CD14-positive monocyte (primary cell): ENCODE data around the gene MLLT3. TPM values are rescaled to one million over a fixed set of nuclear protein-coding genes. Genes with fewer than 3 reads are reported as not detected.

Experiments used
- DNase-seq, 3 donors: peaks; one replicate each; pipeline ENCODE4 v3.0.0-alpha.2; 2011 to 2022
- H2AFZ ChIP-seq: 2 replicates; pipeline ENCODE4 v1.6.0; 2012; ENCODE audit warnings: mild to moderate bottlenecking, low read depth, low read length, inconsistent platforms; ENCODE audit not compliant: insufficient read depth, poor library complexity, severe bottlenecking
- H3K27ac ChIP-seq, 2 donors: 1 replicate in 1 of 2; 2 replicates in 1 of 2; pipeline ENCODE4 v1.5.1; 2012 to 2013; ENCODE audit warnings: low read length in 2 of 2, control low read depth in 1 of 2, inconsistent platforms in 1 of 2, low read depth in 1 of 2, mild to moderate bottlenecking in 1 of 2
- H3K27me3 ChIP-seq, 2 donors: one replicate each; pipeline versions ENCODE4 v1.6.0 to v1.6.1; 2011 to 2013; ENCODE audit warnings: low read length in 2 of 2; ENCODE audit not compliant: control insufficient read depth in 2 of 2, insufficient read depth in 2 of 2
- H3K36me3 ChIP-seq, 2 donors: replicated peaks in 1 of 2; 1 replicate in 1 of 2; 2 replicates in 1 of 2; pipeline versions ENCODE4 v1.5.1 to v1.6.1; 2012 to 2013; ENCODE audit warnings: low read length in 2 of 2, control low read depth in 1 of 2, inconsistent platforms in 1 of 2, mild to moderate bottlenecking in 1 of 2; ENCODE audit not compliant: insufficient read depth in 2 of 2, control insufficient read depth in 1 of 2
- H3K4me1 ChIP-seq, 2 donors: 1 replicate in 1 of 2; 2 replicates in 1 of 2; pipeline versions ENCODE4 v1.5.1 to v1.6.1; 2012 to 2013; ENCODE audit warnings: low read length in 2 of 2, control low read depth in 1 of 2, inconsistent platforms in 1 of 2, mild to moderate bottlenecking in 1 of 2, moderate library complexity in 1 of 2; ENCODE audit not compliant: insufficient read depth in 2 of 2, control insufficient read depth in 1 of 2
- H3K4me2 ChIP-seq: replicated peaks from 2 replicates; pipeline ENCODE3; 2012; ENCODE audit warnings: low read length, moderate library complexity, mild to moderate bottlenecking; ENCODE audit not compliant: poor library complexity, severe bottlenecking; ENCODE audit errors: extremely low read depth
- H3K4me3 ChIP-seq, 3 experiments: fragments of 200-600 bp in 1 of 3; sonication (generic) in 1 of 3; replicated peaks in 1 of 3; 1 replicate in 2 of 3; 2 replicates in 1 of 3; pipeline ENCODE4 v1.5.1; 2011 to 2013; ENCODE audit warnings: low read length in 3 of 3, mild to moderate bottlenecking in 3 of 3, control low read depth in 2 of 3, low read depth in 2 of 3, inconsistent platforms in 1 of 3, moderate library complexity in 1 of 3
- H3K79me2 ChIP-seq: 2 replicates; pipeline ENCODE4 v1.6.0; 2012; ENCODE audit warnings: mild to moderate bottlenecking, control low read depth, inconsistent platforms, low read length, moderate library complexity; ENCODE audit not compliant: insufficient read depth
- H3K9ac ChIP-seq: 2 replicates; pipeline ENCODE4 v1.6.0; 2017; ENCODE audit warnings: low read length, mild to moderate bottlenecking; ENCODE audit not compliant: insufficient read depth, poor library complexity, severe bottlenecking
- H3K9me3 ChIP-seq, 2 donors: replicated peaks in 1 of 2; 1 replicate in 1 of 2; 2 replicates in 1 of 2; pipeline versions ENCODE4 v1.5.1 to v1.6.1; 2012 to 2013; ENCODE audit warnings: low read length in 2 of 2, control low read depth in 1 of 2; ENCODE audit not compliant: control insufficient read depth in 1 of 2, insufficient read depth in 1 of 2
- H4K20me1 ChIP-seq: 2 replicates; pipeline ENCODE4 v1.6.0; 2012; ENCODE audit warnings: mild to moderate bottlenecking, low read length, control low read depth, moderate library complexity; ENCODE audit not compliant: insufficient read depth
- H3K27ac Mint-ChIP-seq, 7 donors: one replicate each; pipeline ENCODE4 v1.8.0; 2020; ENCODE audit warnings: mild to moderate bottlenecking in 7 of 7, mixed read lengths in 7 of 7, moderate library complexity in 6 of 7, inconsistent platforms in 2 of 7
- H3K27me3 Mint-ChIP-seq, 3 donors: one replicate each; pipeline ENCODE4 v1.8.0; 2021 to 2022; ENCODE audit warnings: low read depth in 3 of 3, mild to moderate bottlenecking in 3 of 3, mixed read lengths in 3 of 3, moderate library complexity in 3 of 3, inconsistent platforms in 1 of 3
- H3K36me3 Mint-ChIP-seq, 2 donors: one replicate each; pipeline ENCODE4 v1.8.0; 2020; ENCODE audit warnings: mixed read lengths in 2 of 2, inconsistent platforms in 1 of 2, mild to moderate bottlenecking in 1 of 2
- H3K4me1 Mint-ChIP-seq: one replicate; pipeline ENCODE4 v1.8.0; 2020; ENCODE audit warnings: mild to moderate bottlenecking, mixed read lengths
- H3K4me3 Mint-ChIP-seq, 2 donors: one replicate each; pipeline ENCODE4 v1.8.0; 2020; ENCODE audit warnings: mild to moderate bottlenecking in 2 of 2, mixed read lengths in 2 of 2, moderate library complexity in 1 of 2
- H3K9me3 Mint-ChIP-seq, 7 donors: one replicate each; pipeline ENCODE4 v1.8.0; 2020 to 2022; ENCODE audit warnings: mixed read lengths in 7 of 7, mild to moderate bottlenecking in 6 of 7, moderate library complexity in 6 of 7, inconsistent platforms in 2 of 7
- CTCF ChIP-seq: fragments of 200-600 bp; IDR thresholded peaks from one replicate; pipeline ENCODE4 v1.8.0; 2022; ENCODE audit warnings: antibody characterized with exemption, mild to moderate bottlenecking
- WGBS: methylation state at CpG from one replicate; pipeline ENCODE4 v1.1.5; 2013; ENCODE audit warnings: missing lambda C conversion rate; ENCODE audit not compliant: insufficient coverage; 5-methylcytosine and 5-hydroxymethylcytosine counted together
- intact Hi-C, 2 donors: fragments of 100-400 bp; cut with micrococcal nuclease; formaldehyde crosslinking; loops; one replicate each; pipeline versions ENCODE4 v1.15.0 to v1.15.1; 2023
- polyA plus RNA-seq, 3 donors: library from polyadenylated mRNA; depleted of rRNA in 1 of 3; unstranded in 2 of 3; stranded (reverse) in 1 of 3; fragments of 300-500 nt in 2 of 3; fragments of >200 nt in 1 of 3; fragmentation: Illumina TruSeq in 2 of 3; gene quantifications; 1 replicate in 2 of 3; 2 replicates in 1 of 3; pipeline ENCODE4 v1.2.3, GENCODE V29; 2012 to 2021

Gene MLLT3
- polyA plus RNA-seq, 3 donors = 0.81 to 2.3 (median 1.5) TPM

- DNase-seq = no peak
- H3K36me3 Mint-ChIP-seq = no peaks in the 10 kb centered on the region
- Histone ChIP-seq H3K4me2 (no peak overlapping the region), H4K20me1 (no peaks in the 10 kb centered on the region), H3K27ac (no peak overlapping the region), H3K9me3 (no peaks in the 10 kb centered on the region), H2AFZ (no peak overlapping the region), H3K4me3 (no peak overlapping the region), H3K36me3 (no peaks in the 10 kb centered on the region), H3K27me3 (no peaks in the 10 kb centered on the region), H3K79me2 (no peaks in the 10 kb centered on the region), H3K4me1 (no peaks in the 10 kb centered on the region), H3K9ac (no peak overlapping the region)
- no peaks in the 10 kb centered on the region for H3K4me1 Mint-ChIP-seq
- no peak overlapping the region for H3K4me3 Mint-ChIP-seq
- no peak overlapping the region for H3K27ac Mint-ChIP-seq
- H3K9me3 Mint-ChIP-seq = peaks cover 0 to 6% (median 2%) of the 10 kb centered on the region in 7 donors
- intact Hi-C loops = no loop called here
- no peak for TF ChIP-seq CTCF
- WGBS = 100% methylated on average over 1 of the region's 2 CpGs
- peaks cover 0 to 3% (median 0%) of the 10 kb centered on the region in 3 donors for H3K27me3 Mint-ChIP-seq
Measured at GRCh38 chr9:20326516-20326915, 295.8 kb downstream of the MLLT3 start.

GRCh38 chr9:20325008-20325407 lies 297.3 kb downstream of the MLLT3 start:
- Mint-ChIP-seq H3K4me1 (no peaks in the 10 kb centered on the region), H3K9me3 (peaks cover 0 to 6% (median 2%) of the 10 kb centered on the region in 7 donors), H3K27ac (no peak overlapping the region), H3K27me3 (peaks cover 0 to 3% (median 0%) of the 10 kb centered on the region in 3 donors), H3K36me3 (no peaks in the 10 kb centered on the region), H3K4me3 (no peak overlapping the region)
- Histone ChIP-seq H3K4me1 (no peaks in the 10 kb centered on the region), H3K9ac (no peak overlapping the region), H4K20me1 (no peaks in the 10 kb centered on the region), H3K4me2 (no peak overlapping the region), H3K36me3 (no peaks in the 10 kb centered on the region), H3K4me3 (no peak overlapping the region), H3K27ac (no peak overlapping the region), H3K9me3 (no peaks in the 10 kb centered on the region), H2AFZ (no peak overlapping the region), H3K79me2 (no peaks in the 10 kb centered on the region), H3K27me3 (no peaks in the 10 kb centered on the region)
- no peak for DNase-seq
- no peak for TF ChIP-seq CTCF
- WGBS = 91% methylated on average over 9 of the region's 9 CpGs
- intact Hi-C loops = no loop called here
